PC-3 (cell line): Measurements from ENCODE around the gene FOXL3. TPM values are rescaled to one million over a fixed set of nuclear protein-coding genes. Genes with fewer than 3 reads are reported as not detected.
"Not testable (repeated sequence)": the region's sequence is repeated elsewhere in the genome, so short reads cannot be mapped to it uniquely, and the experiment has no call there.

Experiments used
- ATAC-seq: fragments of 200-7000 bp; cut with Tn5 transposase; 2 replicates; pipeline ENCODE4 v1.9.1; 2020; ENCODE audit warnings: mild to moderate bottlenecking, moderate library complexity
- BruUV-seq: library from RNA; stranded (reverse); fragments of 400-500 nt; replicated peaks from 2 replicates; lab custom pipeline; 2021; lab: Mats Ljungman, UMichigan
- CTCF ChIA-PET: fragments of 300-600 bp; sonication (Branson Sonifier 250); formaldehyde crosslinking; loops from one replicate; lab custom pipeline; 2022; ENCODE audit warnings: antibody characterized with exemption; lab: Charles Lee
- POLR2A ChIA-PET: fragments of 300-600 bp; sonication (Branson Sonifier 250); formaldehyde crosslinking; loops from one replicate; lab custom pipeline; 2022; ENCODE audit warnings: antibody characterized with exemption; ENCODE audit not compliant: unreplicated experiment; lab: Charles Lee
- DNase-seq: peaks from one replicate; pipeline ENCODE4 v3.0.0-alpha.2; 2015
- H2AFZ ChIP-seq: fragments of 300-600 bp; sonication (generic); 2 replicates; pipeline ENCODE4 v1.6.0; 2016; ENCODE audit warnings: antibody characterized with exemption, low read length
- H3F3A ChIP-seq: fragments of 300-600 bp; sonication (generic); one replicate; pipeline ENCODE4 v1.6.0; 2017; ENCODE audit warnings: antibody characterized with exemption, low read length, control low read depth, mild to moderate bottlenecking; ENCODE audit not compliant: unreplicated experiment
- H3K27ac ChIP-seq: fragments of 300-600 bp; sonication (generic); 2 replicates; pipeline ENCODE4 v1.5.1; 2016; ENCODE audit warnings: mild to moderate bottlenecking, low read length
- H3K27me3 ChIP-seq: fragments of 300-600 bp; sonication (generic); 2 replicates; pipeline ENCODE4 v1.6.1; 2016; ENCODE audit warnings: low read length, mixed read lengths
- H3K36me3 ChIP-seq: fragments of 300-600 bp; sonication (generic); 2 replicates; pipeline ENCODE4 v1.6.1; 2016; ENCODE audit warnings: low read depth, mixed run types, low read length, mixed read lengths
- H3K4me1 ChIP-seq: fragments of 300-600 bp; sonication (generic); 2 replicates; pipeline ENCODE4 v1.5.1; 2016; ENCODE audit warnings: low read length; ENCODE audit not compliant: insufficient read depth
- H3K4me2 ChIP-seq: fragments of 300-600 bp; sonication (generic); 2 replicates; pipeline ENCODE4 v1.6.0; 2016; ENCODE audit warnings: low read length
- H3K4me3 ChIP-seq: fragments of 300-600 bp; sonication (generic); 2 replicates; pipeline ENCODE4 v1.5.1; 2016; ENCODE audit warnings: mild to moderate bottlenecking, low read length, mixed read lengths
- H3K79me2 ChIP-seq: fragments of 300-600 bp; sonication (generic); 2 replicates; pipeline ENCODE4 v1.6.1; 2017; ENCODE audit warnings: low read length, mixed read lengths
- H3K9ac ChIP-seq: fragments of 300-600 bp; sonication (generic); 2 replicates; pipeline ENCODE4 v1.6.0; 2016; ENCODE audit warnings: mild to moderate bottlenecking, low read length
- H3K9me2 ChIP-seq: fragments of 300-600 bp; sonication (generic); replicated peaks from 2 replicates; pipeline ENCODE4 v1.6.1; 2016; ENCODE audit warnings: mixed run types, low read length, mixed read lengths
- H3K9me3 ChIP-seq: fragments of 300-600 bp; sonication (generic); 2 replicates; pipeline ENCODE4 v1.6.1; 2016; ENCODE audit warnings: low read length, mixed read lengths
- H4K20me1 ChIP-seq: fragments of 300-600 bp; sonication (generic); 2 replicates; pipeline ENCODE4 v1.6.1; 2016; ENCODE audit warnings: low read length, mixed read lengths
- CTCF ChIP-seq: fragments of 300-600 bp; sonication (generic); conservative IDR thresholded peaks from 2 replicates; pipeline ENCODE4 v1.5.1; 2017; ENCODE audit warnings: antibody characterized with exemption, low read depth, mild to moderate bottlenecking, low read length
- EZH2 ChIP-seq: fragments of 300-600 bp; sonication (generic); IDR thresholded peaks from one replicate; pipeline ENCODE4 v1.6.1; 2017; ENCODE audit warnings: antibody characterized with exemption, mild to moderate bottlenecking, low read length; ENCODE audit not compliant: unreplicated experiment
- EZH2phosphoT487 ChIP-seq: fragments of 300-600 bp; sonication (generic); IDR thresholded peaks from 2 replicates; pipeline ENCODE4 v1.6.1; 2018; ENCODE audit warnings: mild to moderate bottlenecking, antibody characterized with exemption, low read length, borderline replicate concordance
- intact Hi-C: fragments of 100-400 bp; cut with micrococcal nuclease; formaldehyde crosslinking; loops from 2 replicates; pipeline ENCODE4 v1.9.0; 2023
- total RNA-seq: library from RNA; depleted of rRNA; stranded (reverse); fragments of >200 nt; gene quantifications from 2 replicates; pipeline ENCODE4 v1.2.3, GENCODE V29; 2014

Gene FOXL3
- total RNA-seq, 1 experiment from 2014 or later: not detected

- Histone ChIP-seq H3K9me3 (peaks cover 8% of the 10 kb centered on the region; the same call in 1 of the 2 replicates), H3K4me3 (no peak overlapping the region)
Observed at GRCh38 chr7:261341-262250, 28.4 kb upstream of the FOXL3 start.

GRCh38 chr7:262251-262572 is 27.8 kb upstream of the FOXL3 start:
- H3F3A ChIP-seq: no peaks in the 10 kb centered on the region
- DNase-seq (no peak), ATAC-seq (no peak)
- no peak overlapping the region for H2AFZ ChIP-seq
- ChIA-PET POLR2A (no interaction called here), CTCF (no interaction called here)
- no peaks in the 10 kb centered on the region for H3K4me1 ChIP-seq
- no peaks in the 10 kb centered on the region for H3K27me3 ChIP-seq
- no TSS peak for BruUV-seq
- no peak overlapping the region for H3K4me2 ChIP-seq
- intact Hi-C loops: no loop called here
- no peak overlapping the region for H3K4me3 ChIP-seq
- peaks cover 19% of the 10 kb centered on the region; the same call in 1 of the 2 replicates for H3K36me3 ChIP-seq
- TF ChIP-seq CTCF: no peak
- TF ChIP-seq EZH2phosphoT487: no peak
- TF ChIP-seq EZH2: no peak
- no peak overlapping the region for H3K27ac ChIP-seq
- H3K9ac ChIP-seq: no peak overlapping the region
- H3K79me2 ChIP-seq: no peaks in the 10 kb centered on the region
- no peaks in the 10 kb centered on the region for H4K20me1 ChIP-seq
- no peaks in the 10 kb centered on the region for H3K9me2 ChIP-seq
- H3K9me3 ChIP-seq: peaks cover 8% of the 10 kb centered on the region; the same call in 1 of the 2 replicates

More at GRCh38 chr7:261341-262250, 28.4 kb upstream of the FOXL3 start:
- Histone ChIP-seq H3F3A (no peaks in the 10 kb centered on the region), H3K79me2 (no peaks in the 10 kb centered on the region), H3K27me3 (no peaks in the 10 kb centered on the region), H4K20me1 (no peaks in the 10 kb centered on the region), H2AFZ (no peak overlapping the region), H3K4me2 (no peak overlapping the region), H3K9ac (no peak overlapping the region), H3K27ac (no peak overlapping the region), H3K4me1 (no peaks in the 10 kb centered on the region), H3K36me3 (peaks cover 21% of the 10 kb centered on the region; the same call in 1 of the 2 replicates), H3K9me2 (no peaks in the 10 kb centered on the region)
- POLR2A ChIA-PET: no interaction called here
- ATAC-seq (no peak), DNase-seq (no peak)
- TF ChIP-seq CTCF: no peak
- no TSS peak for BruUV-seq
- intact Hi-C loops: no loop called here
- CTCF ChIA-PET: no interaction called here

- H3K9ac ChIP-seq, H2AFZ ChIP-seq, H3K4me1 ChIP-seq, H4K20me1 ChIP-seq, H3K4me2 ChIP-seq, H3K27ac ChIP-seq, intact Hi-C loops, BruUV-seq, CTCF ChIA-PET, POLR2A ChIA-PET, ATAC-seq, H3K79me2 ChIP-seq, H3K27me3 ChIP-seq, H3K9me3 ChIP-seq, H3K9me2 ChIP-seq, DNase-seq, H3F3A ChIP-seq, H3K4me3 ChIP-seq: not testable (repeated sequence)
- 0 out of 2 replicates have a peak, but pooled peaks have one; percentile 9 for TF ChIP-seq CTCF
- peaks cover 19% of the 10 kb centered on the region; the same call in 1 of the 2 replicates for H3K36me3 ChIP-seq
Observed at GRCh38 chr7:262631-263311, 27.2 kb upstream of the FOXL3 start.
